ENCODE measurements around the gene ERAL1. TPM values are rescaled to one million over a fixed set of nuclear protein-coding genes. Genes with fewer than 3 reads are reported as not detected.

Gene ERAL1
- total and polyA plus RNA-seq, 2 of the 8 experiments (the other 6 are each of a cell fraction or from before 2014, with no cell fraction given), result 67.8 to 122 TPM

DNA sequence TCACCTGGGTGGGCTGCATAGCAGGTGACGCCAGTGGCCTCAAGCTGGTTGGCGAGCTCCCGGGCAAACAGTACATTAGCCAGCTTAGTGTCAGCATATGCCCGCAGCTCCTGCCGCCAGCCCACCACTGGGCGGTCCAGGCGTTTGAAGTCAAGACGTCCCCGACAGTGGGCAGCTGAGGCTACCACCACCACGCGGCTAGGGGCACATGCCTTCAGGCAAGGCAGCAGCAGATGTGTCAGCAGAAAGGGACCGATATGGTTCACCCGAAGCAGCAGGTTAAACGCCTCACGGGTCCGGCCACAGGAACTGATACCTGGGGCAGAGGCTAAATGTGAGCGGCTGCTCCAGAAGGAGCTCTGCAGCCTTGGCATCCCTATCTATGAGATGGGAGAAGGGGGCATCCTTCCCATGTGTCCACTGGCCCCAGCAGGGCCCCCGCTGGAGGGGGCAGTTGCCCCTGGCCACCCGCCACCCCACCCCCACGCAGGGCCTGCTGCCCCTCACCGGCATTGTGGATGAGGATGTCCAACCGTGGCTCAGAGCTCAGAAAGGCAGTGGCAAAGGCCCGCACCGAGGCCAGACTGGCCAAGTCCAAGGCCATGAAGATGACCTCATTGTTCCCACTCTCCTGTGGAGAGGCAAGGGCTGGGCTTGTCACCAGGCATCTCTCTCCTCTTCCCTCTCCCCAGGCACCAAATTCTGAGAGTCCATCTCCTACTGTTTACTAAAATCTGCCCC, 46.3 kb downstream of the ERAL1 start:
- Histone ChIP-seq H4K8ac (ENCODE audit: extremely low read depth, insufficient read depth, low read length) (no peak overlapping the region), H3K9me3 (ENCODE audit: insufficient read depth in 2 of 2, low read depth in 1 of 2, low read length in 1 of 2) (no peaks in the 10 kb centered on the region), H3K27ac (ENCODE audit: low read depth, low read length) (no peak overlapping the region), H3K9ac (replicated peaks in 1 of 4; ENCODE audit: extremely low read depth in 1 of 4, low read depth in 3 of 4, low read length in 3 of 4) (no peak overlapping the region), H3K18ac (ENCODE audit: extremely low read depth, low read length) (no peak overlapping the region), H2BK5ac (ENCODE audit: low read depth, low read length) (no peak overlapping the region; the same call in 1 of the 2 replicates), H3K23me2 (ENCODE audit: low read depth, low read length) (peaks cover 10% of the 10 kb centered on the region; the same call in 1 of the 2 replicates), H2BK120ac (replicated peaks; ENCODE audit: low read depth, low read length) (no peak overlapping the region), H3K23ac (ENCODE audit: insufficient read length) (no peak overlapping the region), H3K4me3 (ENCODE audit: extremely low read depth in 1 of 4, insufficient read depth in 2 of 4, low read depth in 3 of 4, low read length in 4 of 4) (peak overlapping the region in 1 of 4 experiments; percentile 85; a peak in 2 of 8 replicates), H3K27me3 (replicated peaks in 1 of 4; ENCODE audit: control insufficient read depth in 3 of 4, extremely low read depth in 1 of 4, insufficient read depth in 3 of 4, low read length in 3 of 4) (no peaks in the 10 kb centered on the region), H2BK12ac (ENCODE audit: low read depth, low read length) (no peak overlapping the region), H3K4me2 (ENCODE audit: insufficient read depth in 1 of 2, low read depth in 2 of 2, low read length in 2 of 2) (peak overlapping the region; percentile 70 to 88; a peak in 3 of 4 replicates), H4K91ac (replicated peaks; ENCODE audit: insufficient read length, low read length) (no peak overlapping the region), H2BK15ac (ENCODE audit: low read length) (0 out of 2 replicates have a peak overlapping the region, but pooled peaks have one; percentile 37), H2BK20ac (ENCODE audit: low read length) (no peak overlapping the region; the same call in 1 of the 2 replicates), H4K20me1 (replicated peaks in 1 of 2; ENCODE audit: control insufficient read depth in 1 of 2, insufficient read depth in 2 of 2, low read length in 2 of 2) (peaks cover 0 to 4% of the 10 kb centered on the region in 2 experiments), H3K4ac (replicated peaks; ENCODE audit: insufficient read length, low read depth, low read length) (no peak overlapping the region), H3K14ac (ENCODE audit: insufficient read length) (no peak overlapping the region), H2AK5ac (ENCODE audit: low read depth, low read length) (no peak overlapping the region), H3K79me1 (ENCODE audit: low read depth, low read length) (peaks cover 3% of the 10 kb centered on the region; the same call in 1 of the 2 replicates), H3K4me1 (replicated peaks in 1 of 4; ENCODE audit: control insufficient read depth in 3 of 4, insufficient read depth in 4 of 4, low read length in 3 of 4) (peaks cover 2 to 17% (median 5%) of the 10 kb centered on the region in 4 experiments; a peak in 6 of 7 replicates), H2AFZ (ENCODE audit: low read length) (no peak overlapping the region), H4K5ac (ENCODE audit: insufficient read length, low read depth, low read length) (no peak overlapping the region), H3K79me2 (ENCODE audit: control insufficient read depth in 1 of 2, insufficient read depth in 2 of 2, low read length in 2 of 2) (peaks cover 0 to 7% of the 10 kb centered on the region in 2 experiments; a peak in 3 of 4 replicates), H3K56ac (replicated peaks; ENCODE audit: insufficient read length, low read depth, low read length) (no peak overlapping the region), H3K36me3 (ENCODE audit: control insufficient read depth in 2 of 4, insufficient read depth in 4 of 4, low read length in 3 of 4) (peaks cover 2 to 7% (median 5%) of the 10 kb centered on the region in 4 experiments; a peak in 5 of 8 replicates)
- DNase-seq (ENCODE audit: low read depth in 1 of 2, low spot score in 2 of 2) (no peak), FAIRE-seq (no peak)
- ChIA-PET CTCF (ENCODE audit: partially characterized antibody) (interaction anchor here (0.5 to 5.6 kb wide), 18 partner anchors 9 to 254 kb away, joined by 3 to 45 read pairs (median 6); partner anchors contain the start of genes FAM222B, NEK8 and TLCD1), POLR2A (ENCODE audit: partially characterized antibody) (interaction anchor here (0.7 to 7.7 kb wide), 11 partner anchors 11 to 181 kb away, joined by 3 to 71 read pairs (median 6); partner anchors contain the start of genes NEK8, PHF12, RPL23A and TLCD1)
- WGBS, 2 experiments (ENCODE audit: extremely low coverage in 1 of 2, insufficient coverage in 1 of 2, insufficient read length in 1 of 2, insufficient replicate concordance in 2 of 2, low coverage in 1 of 2, low lambda C conversion rate in 2 of 2, missing lambda C conversion rate in 1 of 2), result 95% methylated on average over 24 of the region's 24 CpGs; no CpG with 5 or more reads in 1 of the 2 experiments
- TF ChIP-seq FOSL1 (IDR thresholded peaks at IDR 0.05; ENCODE audit: insufficient read depth, low read depth, low read length) (no peak), ATF3 (IDR thresholded peaks at IDR 0.05; ENCODE audit: insufficient read depth, low read depth, low read length) (no peak), CEBPB (IDR thresholded peaks at IDR 0.05; ENCODE audit: low read depth, low read length) (no peak), EP300 (IDR thresholded peaks at IDR 0.05; ENCODE audit: borderline replicate concordance in 1 of 2, low read depth in 2 of 2, low read length in 2 of 2) (no peak)

All from H1 (cell line).